ENCODE measurements around the gene SAP30BP. TPM values are rescaled to one million over a fixed set of nuclear protein-coding genes. Genes with fewer than 3 reads are reported as not detected.

The SAP30BP gene
- total and polyA plus RNA-seq, 2 experiments from 2014 or later = 44.9 to 97.9 TPM

GRCh38 chr17:75676461-75676860 is 9.3 kb downstream of the SAP30BP start (continued):
- no peak for TF ChIP-seq ZNF462 (CRISPR knock-in tag; IDR thresholded peaks at IDR 0.05)
- TF ChIP-seq CTCF (conservative IDR thresholded peaks at IDR 0.05; ENCODE audit: low read depth in 2 of 2) = no peak

DNA sequence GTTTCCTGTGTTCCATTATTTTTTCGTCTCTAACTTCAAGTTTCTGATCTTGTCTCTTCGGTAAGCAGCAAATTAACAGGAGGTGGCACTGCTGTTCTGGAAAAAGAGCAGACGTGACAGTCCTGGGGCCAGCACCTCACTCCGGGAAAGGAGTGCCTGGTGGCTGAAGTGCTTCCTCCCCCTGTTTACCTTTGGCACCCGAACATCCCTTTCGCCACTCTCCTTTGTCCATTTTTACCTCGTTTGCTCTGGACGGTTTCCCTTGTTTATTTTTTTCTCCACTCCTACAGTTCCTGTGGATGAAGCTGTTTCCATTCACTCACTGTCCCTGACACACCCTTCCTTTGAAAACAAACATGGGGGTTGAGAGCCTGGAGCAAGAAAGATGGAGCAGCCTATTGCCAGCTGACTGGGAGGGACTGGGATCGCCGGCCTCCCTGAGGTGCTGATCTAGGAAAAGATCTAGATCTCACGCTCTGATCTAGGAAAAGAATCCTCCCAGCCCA is 12.6 kb downstream of the SAP30BP start:
- Mint-ChIP-seq H3K9me3 (no peaks in the 10 kb centered on the region), H3K4me1 (no peaks in the 10 kb centered on the region), H3K4me3 (no peak overlapping the region), H3K36me3 (ENCODE audit: low read depth) (peaks cover 32% of the 10 kb centered on the region; the same call in 2 of the 3 replicates), H3K27me3 (ENCODE audit: insufficient read depth, low read depth, poor library complexity) (peaks cover 5% of the 10 kb centered on the region), H3K27ac (no peak overlapping the region)
- ATAC-seq (no peak), DNase-seq (ENCODE audit: low spot score) (no peak)
- Histone ChIP-seq H3K9me2 (ENCODE audit: insufficient read depth) (no peaks in the 10 kb centered on the region), H3K36me3 (ENCODE audit: insufficient read depth) (peaks cover 4% of the 10 kb centered on the region; the same call in 1 of the 2 replicates), H2AFZ (no peak overlapping the region), H3K27me3 (ENCODE audit: insufficient read depth) (no peaks in the 10 kb centered on the region), H3K79me2 (replicated peaks; ENCODE audit: insufficient read depth) (peaks cover 66% of the 10 kb centered on the region), H3K27ac (ENCODE audit: low read depth) (no peak overlapping the region), H3F3A (replicated peaks; ENCODE audit: low read depth) (0 out of 2 replicates have a peak, but pooled peaks cover 2% of the 10 kb centered on the region), H3K4me3 (no peak overlapping the region), H3K4me1 (ENCODE audit: insufficient read depth) (no peaks in the 10 kb centered on the region), H4K20me1 (replicated peaks; ENCODE audit: insufficient read depth) (peaks cover 12% of the 10 kb centered on the region), H3K4me2 (no peak overlapping the region)
- TF ChIP-seq ZNF462 (CRISPR knock-in tag; IDR thresholded peaks at IDR 0.05) = no peak
- TF ChIP-seq POLR2AphosphoS5 (IDR thresholded peaks at IDR 0.05; ENCODE audit: low read depth) = no peak
- TF ChIP-seq JUNB (IDR thresholded peaks at IDR 0.05; ENCODE audit: unreplicated experiment) = no peak

Data from GM23338 (cell line).